ENCODE measurements around the gene DHTKD1. TPM values are rescaled to one million over a fixed set of nuclear protein-coding genes. Genes with fewer than 3 reads are reported as not detected.

Gene DHTKD1
- total RNA-seq, 1 donor from 2014 or later = 60.7 TPM

DNA sequence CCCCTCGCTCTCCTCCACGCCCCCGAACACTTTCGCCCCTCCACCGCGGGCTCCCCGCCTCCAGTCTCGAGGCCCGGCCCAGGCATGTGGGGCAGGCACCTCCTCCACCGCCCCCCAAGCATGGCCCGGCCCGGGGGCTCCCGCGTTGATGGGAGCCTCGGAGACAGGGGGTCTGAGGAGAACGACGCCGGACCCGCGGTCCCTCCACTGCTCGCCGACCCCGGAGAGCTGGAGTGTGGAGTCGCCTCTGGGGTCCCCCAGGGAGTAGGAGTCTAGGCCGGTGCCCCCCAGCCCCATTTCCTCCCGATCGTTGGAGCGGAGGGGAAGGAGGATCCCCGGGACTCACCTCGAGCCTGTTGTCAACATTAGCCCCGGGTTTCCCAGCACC, 26.4 kb upstream of the DHTKD1 start:
- TF ChIP-seq, protein P1, sequence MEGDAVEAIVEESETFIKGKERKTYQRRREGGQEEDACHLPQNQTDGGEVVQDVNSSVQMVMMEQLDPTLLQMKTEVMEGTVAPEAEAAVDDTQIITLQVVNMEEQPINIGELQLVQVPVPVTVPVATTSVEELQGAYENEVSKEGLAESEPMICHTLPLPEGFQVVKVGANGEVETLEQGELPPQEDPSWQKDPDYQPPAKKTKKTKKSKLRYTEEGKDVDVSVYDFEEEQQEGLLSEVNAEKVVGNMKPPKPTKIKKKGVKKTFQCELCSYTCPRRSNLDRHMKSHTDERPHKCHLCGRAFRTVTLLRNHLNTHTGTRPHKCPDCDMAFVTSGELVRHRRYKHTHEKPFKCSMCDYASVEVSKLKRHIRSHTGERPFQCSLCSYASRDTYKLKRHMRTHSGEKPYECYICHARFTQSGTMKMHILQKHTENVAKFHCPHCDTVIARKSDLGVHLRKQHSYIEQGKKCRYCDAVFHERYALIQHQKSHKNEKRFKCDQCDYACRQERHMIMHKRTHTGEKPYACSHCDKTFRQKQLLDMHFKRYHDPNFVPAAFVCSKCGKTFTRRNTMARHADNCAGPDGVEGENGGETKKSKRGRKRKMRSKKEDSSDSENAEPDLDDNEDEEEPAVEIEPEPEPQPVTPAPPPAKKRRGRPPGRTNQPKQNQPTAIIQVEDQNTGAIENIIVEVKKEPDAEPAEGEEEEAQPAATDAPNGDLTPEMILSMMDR (IDR thresholded peaks at IDR 0.05) = no peak
- peak overlapping the region; percentile 95 for H3K4me3 Mint-ChIP-seq
- peak overlapping the region; percentile 100 for H3K27ac Mint-ChIP-seq
- H3K9me3 Mint-ChIP-seq = no peaks in the 10 kb centered on the region
- ChIA-PET CTCF (interaction anchor here (0.8 to 1.6 kb wide), 2 partner anchors 88 to 222 kb away, joined by 3 to 6 read pairs; no protein-coding TSS in a partner anchor), POLR2A (interaction anchor here (0.6 to 6.2 kb wide), 27 partner anchors 10 to 877 kb away, joined by 3 to 277 read pairs (median 6); partner anchors contain the start of genes CAMK1D, CDC123, DHTKD1 and NUDT5)
- intact Hi-C loops (cut with micrococcal nuclease) = loop anchor here (2.0 to 10.0 kb wide), 6 partner anchors 50 to 1302 kb away; partner anchors contain the start of genes CAMK1D, NUDT5 and SEPHS1
- peak; percentile 16 for ATAC-seq (ENCODE audit: low read depth)
- H3K4me1 Mint-ChIP-seq = peaks cover 49% of the 10 kb centered on the region
- no peak for DNase-seq
- peaks cover 20% of the 10 kb centered on the region for H3K36me3 Mint-ChIP-seq (ENCODE audit: low read depth)
- H3K27me3 Mint-ChIP-seq = no peaks in the 10 kb centered on the region

DNA sequence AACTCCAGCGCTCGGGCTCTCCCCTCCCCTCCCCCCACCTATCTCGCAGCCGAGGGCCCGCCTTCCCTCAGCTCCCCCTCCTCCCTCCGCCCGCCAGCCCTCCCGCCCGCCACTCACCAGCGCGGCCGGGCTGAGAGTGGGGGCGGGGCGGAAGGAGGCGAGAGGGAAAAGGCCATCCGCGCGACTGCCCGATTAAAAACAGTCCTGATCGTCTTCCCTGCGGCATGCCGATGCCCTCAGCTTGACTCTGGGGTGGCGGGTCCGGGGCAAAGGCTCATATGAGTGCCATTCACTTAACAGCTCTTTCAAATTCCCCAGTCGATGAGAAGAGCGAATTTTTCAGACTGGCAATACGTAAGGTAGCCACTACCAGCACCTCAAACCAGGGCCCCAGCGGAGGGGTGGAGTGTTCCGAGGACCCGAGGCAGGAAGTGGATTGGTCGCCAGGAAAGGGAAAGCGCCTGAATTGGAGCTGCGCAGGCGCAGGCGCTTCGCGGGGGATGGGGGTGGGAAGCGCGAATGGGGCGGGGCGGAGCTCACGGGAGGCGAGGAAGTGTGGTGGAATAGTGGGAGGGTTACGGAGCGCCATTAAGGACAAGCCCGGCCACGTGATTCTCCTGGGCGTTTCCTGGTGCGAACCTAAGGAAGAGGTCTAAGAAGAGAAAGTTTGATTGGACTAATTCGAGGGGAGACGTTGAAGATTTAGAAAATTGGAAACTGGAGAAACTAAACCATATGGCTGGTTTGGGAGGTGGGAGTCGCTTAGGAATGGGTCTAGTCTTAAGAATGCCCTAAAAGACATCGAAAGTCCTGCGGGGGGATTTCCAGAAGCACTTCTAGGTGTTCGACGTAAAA, 25.7 kb upstream of the DHTKD1 start, which contains the start of gene UPF2:
TSS of gene UPF2 (minus strand) at position 13 of the 855 bp plus-strand sequence. CDS start 7,386 bp downstream, outside the sequence.
- Mint-ChIP-seq H3K9me3 (no peaks in the 10 kb centered on the region), H3K27ac (peak within 1 kb of the TSS; percentile 100), H3K27me3 (no peaks in the 10 kb centered on the region), H3K4me3 (peak within 1 kb of the TSS; percentile 95), H3K36me3 (ENCODE audit: low read depth) (peaks cover 19% of the 10 kb centered on the region), H3K4me1 (peaks cover 49% of the 10 kb centered on the region)
- intact Hi-C loops (cut with micrococcal nuclease) = loop anchor here (1.0 to 10.0 kb wide), 10 partner anchors 25 to 1302 kb away; partner anchors contain the start of genes CAMK1D, DHTKD1, NUDT5 and SEC61A2
- CTCF ChIA-PET = interaction anchor here (1.1 to 1.6 kb wide), 3 partner anchors 35 to 87 kb away, joined by 3 to 6 read pairs (median 3); no protein-coding TSS in a partner anchor
- DNase-seq (peak; percentile 90), ATAC-seq (ENCODE audit: low read depth) (peak; percentile 74)
- POLR2A ChIA-PET = interaction anchor here (0.5 to 6.2 kb wide), 31 partner anchors 10 to 306 kb away, joined by 3 to 277 read pairs (median 6); partner anchors contain the start of genes CAMK1D, CDC123, DHTKD1 and NUDT5
- TF ChIP-seq, protein P1 (IDR thresholded peaks at IDR 0.05) = no peak

DNA sequence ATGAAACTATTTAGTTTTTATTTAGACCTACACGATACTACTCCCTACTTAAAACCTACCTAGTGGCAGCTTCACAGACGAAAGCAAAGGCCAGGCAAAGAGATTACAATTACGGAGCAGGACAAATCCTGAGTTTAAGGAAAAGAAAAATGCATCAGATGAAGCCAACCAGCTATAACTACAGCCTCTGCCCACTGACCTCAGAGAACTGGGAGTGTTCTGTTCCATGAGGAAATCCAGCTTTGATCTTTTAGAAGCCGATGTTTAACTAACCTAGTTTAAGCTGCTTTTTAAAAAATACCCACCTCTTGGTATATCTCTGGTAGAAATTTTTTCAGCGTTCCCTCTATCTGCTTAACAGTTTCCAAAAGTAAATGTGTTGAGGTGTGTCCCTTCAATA, 23.2 kb upstream of the DHTKD1 start:
- Mint-ChIP-seq H3K27ac (peak overlapping the region; percentile 3), H3K9me3 (no peaks in the 10 kb centered on the region), H3K4me3 (no peak overlapping the region), H3K4me1 (peaks cover 47% of the 10 kb centered on the region), H3K27me3 (no peaks in the 10 kb centered on the region), H3K36me3 (ENCODE audit: low read depth) (peaks cover 12% of the 10 kb centered on the region)
- intact Hi-C loops (cut with micrococcal nuclease) = loop anchor here (10.0 kb wide), 2 partner anchors 299 to 1299 kb away; partner anchors contain the start of genes CAMK1D and SEPHS1
- no peak for ATAC-seq (ENCODE audit: low read depth)
- no peak for DNase-seq
- POLR2A ChIA-PET = interaction anchor here (6.2 kb wide), 1 partner anchor 28 kb away, joined by 277 read pairs; the partner anchor contains the start of gene DHTKD1
- CTCF ChIA-PET = no interaction called here
- TF ChIP-seq, protein P1 (IDR thresholded peaks at IDR 0.05) = no peak

DNA sequence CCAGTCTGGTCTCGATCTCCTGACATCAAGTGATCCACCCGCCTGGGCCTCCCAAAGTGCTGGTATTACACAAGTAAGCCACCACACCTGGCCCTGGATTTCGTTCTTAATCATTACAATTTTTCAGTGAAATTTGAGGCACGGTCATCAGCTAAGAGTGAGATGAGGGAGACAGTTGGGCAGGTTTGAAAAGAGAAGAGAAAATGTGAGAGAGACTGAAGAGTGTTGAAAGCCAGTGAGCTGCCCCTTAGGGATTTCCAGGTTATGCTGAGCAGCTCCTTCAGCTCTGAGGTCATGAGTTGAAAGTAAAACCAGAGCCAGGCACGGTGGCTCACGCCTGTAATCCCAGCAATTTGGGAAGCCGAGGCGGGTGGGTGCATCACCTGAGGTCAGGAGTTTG, 20.2 kb upstream of the DHTKD1 start:
- DNase-seq (no peak), ATAC-seq (ENCODE audit: low read depth) (no peak)
- H3K4me1 Mint-ChIP-seq = peaks cover 52% of the 10 kb centered on the region
- no peaks in the 10 kb centered on the region for H3K27me3 Mint-ChIP-seq
- POLR2A ChIA-PET = interaction anchor here (0.6 to 3.7 kb wide), 7 partner anchors 15 to 147 kb away, joined by 3 to 35 read pairs (median 4); partner anchors contain the start of genes CDC123, DHTKD1 and NUDT5
- H3K4me3 Mint-ChIP-seq = no peak overlapping the region
- peak overlapping the region; percentile 67 for H3K27ac Mint-ChIP-seq
- TF ChIP-seq, protein P1 (IDR thresholded peaks at IDR 0.05) = no peak
- intact Hi-C loops (cut with micrococcal nuclease) = loop anchor here (10.0 kb wide), 2 partner anchors 296 to 1296 kb away; partner anchors contain the start of genes CAMK1D and SEPHS1
- peaks cover 2% of the 10 kb centered on the region for H3K9me3 Mint-ChIP-seq
- no peaks in the 10 kb centered on the region for H3K36me3 Mint-ChIP-seq (ENCODE audit: low read depth)
- CTCF ChIA-PET = no interaction called here

Data from activated B cell treated with CpG ODN at 0.5 μM for 24 hours (primary cell).